Measurements from ENCODE around the gene REX1BD. TPM values are rescaled to one million over a fixed set of nuclear protein-coding genes. Genes with fewer than 3 reads are reported as not detected.
"Not testable (repeated sequence)": the region's sequence is repeated elsewhere in the genome, so short reads cannot be mapped to it uniquely, and the experiment has no call there.

Gene REX1BD
- total and polyA plus RNA-seq, 5 donors from 2014 or later, result 87.4 to 163 (median 144) TPM

GRCh38 chr19:18599485-18599884, 10.9 kb downstream of the REX1BD start:
- Mint-ChIP-seq H3K36me3 (peaks cover 3% of the 10 kb centered on the region), H3K27ac (no peak overlapping the region), H3K9me3 (peaks cover 0 to 2% (median 0%) of the 10 kb centered on the region in 7 donors), H3K4me3 (no peak overlapping the region), H3K27me3 (peaks cover 42% of the 10 kb centered on the region), H3K4me1 (peaks cover 0 to 25% (median 9%) of the 10 kb centered on the region in 4 donors)
- DNase-seq (no peak), ATAC-seq (ENCODE audit: low read depth in 2 of 2) (no peak)
- Histone ChIP-seq H3K27ac (ENCODE audit: insufficient read depth, low read length, poor library complexity, severe bottlenecking) (no peak overlapping the region), H3K9me3 (ENCODE audit: control insufficient read depth in 2 of 2, low read length in 2 of 2) (no peaks in the 10 kb centered on the region), H3K4me1 (ENCODE audit: control insufficient read depth, insufficient read depth, low read length, poor library complexity, severe bottlenecking) (peaks cover 10% of the 10 kb centered on the region), H3K27me3 (ENCODE audit: control insufficient read depth, insufficient read depth, low read length) (peaks cover 11% of the 10 kb centered on the region), H3K4me3 (ENCODE audit: low read depth, low read length) (no peak overlapping the region), H3K36me3 (ENCODE audit: control insufficient read depth, insufficient read depth, low read length) (no peaks in the 10 kb centered on the region)

- H3K4me1 ChIP-seq (ENCODE audit: control insufficient read depth, insufficient read depth, low read length, poor library complexity, severe bottlenecking); H3K27ac ChIP-seq (ENCODE audit: insufficient read depth, low read length, poor library complexity, severe bottlenecking); H3K4me3 Mint-ChIP-seq; ATAC-seq (ENCODE audit: low read depth in 2 of 2); H3K9me3 ChIP-seq (ENCODE audit: control insufficient read depth in 2 of 2, low read length in 2 of 2); DNase-seq; H3K4me3 ChIP-seq (ENCODE audit: low read depth, low read length); H3K36me3 Mint-ChIP-seq; H3K9me3 Mint-ChIP-seq; H3K36me3 ChIP-seq (ENCODE audit: control insufficient read depth, insufficient read depth, low read length); H3K27ac Mint-ChIP-seq: not testable (repeated sequence)
- H3K27me3 ChIP-seq (ENCODE audit: control insufficient read depth, insufficient read depth, low read length), result peaks cover 14% of the 10 kb centered on the region
- Mint-ChIP-seq H3K27me3 (peaks cover 49% of the 10 kb centered on the region), H3K4me1 (peaks cover 0 to 21% (median 10%) of the 10 kb centered on the region in 4 donors)
These were observed 12.2 kb downstream of the REX1BD start for GRCh38 chr19:18600692-18601397.

- no peak for DNase-seq
- no peak for ATAC-seq (ENCODE audit: low read depth in 2 of 2)
- H3K4me3 Mint-ChIP-seq, result no peak overlapping the region
- no peak overlapping the region for H3K4me3 ChIP-seq (ENCODE audit: low read depth, low read length)
- no peaks in the 10 kb centered on the region for H3K9me3 ChIP-seq (ENCODE audit: control insufficient read depth in 2 of 2, low read length in 2 of 2)
- H3K4me1 ChIP-seq (ENCODE audit: control insufficient read depth, insufficient read depth, low read length, poor library complexity, severe bottlenecking), result no peaks in the 10 kb centered on the region
- peaks cover 0 to 17% (median 7%) of the 10 kb centered on the region in 4 donors for H3K4me1 Mint-ChIP-seq
- H3K27ac Mint-ChIP-seq, result no peak overlapping the region
- peaks cover 43% of the 10 kb centered on the region for H3K27me3 Mint-ChIP-seq
- H3K27ac ChIP-seq (ENCODE audit: insufficient read depth, low read length, poor library complexity, severe bottlenecking), result no peak overlapping the region
- no peaks in the 10 kb centered on the region for H3K36me3 ChIP-seq (ENCODE audit: control insufficient read depth, insufficient read depth, low read length)
- peaks cover 0 to 2% (median 0%) of the 10 kb centered on the region in 7 donors for H3K9me3 Mint-ChIP-seq
- H3K27me3 ChIP-seq (ENCODE audit: control insufficient read depth, insufficient read depth, low read length), result peaks cover 14% of the 10 kb centered on the region
- H3K36me3 Mint-ChIP-seq, result peaks cover 3% of the 10 kb centered on the region
These were observed 13.3 kb downstream of the REX1BD start for GRCh38 chr19:18601875-18602274.

- Mint-ChIP-seq H3K27ac (no peak overlapping the region), H3K4me1 (peaks cover 0 to 17% (median 7%) of the 10 kb centered on the region in 4 donors), H3K27me3 (peaks cover 53% of the 10 kb centered on the region), H3K36me3 (peaks cover 3% of the 10 kb centered on the region), H3K4me3 (peak overlapping the region in 2 of 4 donors; percentile 31 to 54), H3K9me3 (peaks cover 0 to 2% (median 0%) of the 10 kb centered on the region in 7 donors)
- ATAC-seq (ENCODE audit: low read depth in 2 of 2), result peak in 1 of 2 donors; percentile 47
- Histone ChIP-seq H3K9me3 (ENCODE audit: control insufficient read depth in 2 of 2, low read length in 2 of 2) (no peaks in the 10 kb centered on the region), H3K4me3 (ENCODE audit: low read depth, low read length) (no peak overlapping the region), H3K36me3 (ENCODE audit: control insufficient read depth, insufficient read depth, low read length) (no peaks in the 10 kb centered on the region), H3K4me1 (ENCODE audit: control insufficient read depth, insufficient read depth, low read length, poor library complexity, severe bottlenecking) (peaks cover 6% of the 10 kb centered on the region), H3K27me3 (ENCODE audit: control insufficient read depth, insufficient read depth, low read length) (peaks cover 14% of the 10 kb centered on the region), H3K27ac (ENCODE audit: insufficient read depth, low read length, poor library complexity, severe bottlenecking) (no peak overlapping the region)
- no peak for DNase-seq
These were observed 14.8 kb downstream of the REX1BD start for GRCh38 chr19:18603255-18603957.

- DNase-seq (no peak), ATAC-seq (ENCODE audit: low read depth in 2 of 2) (no peak)
- Mint-ChIP-seq H3K27ac (no peak overlapping the region), H3K9me3 (peaks cover 0 to 2% (median 0%) of the 10 kb centered on the region in 7 donors), H3K4me3 (no peak overlapping the region), H3K36me3 (peaks cover 4% of the 10 kb centered on the region), H3K27me3 (peaks cover 59% of the 10 kb centered on the region), H3K4me1 (peaks cover 0 to 17% (median 7%) of the 10 kb centered on the region in 4 donors)
- Histone ChIP-seq H3K36me3 (ENCODE audit: control insufficient read depth, insufficient read depth, low read length) (no peaks in the 10 kb centered on the region), H3K4me1 (ENCODE audit: control insufficient read depth, insufficient read depth, low read length, poor library complexity, severe bottlenecking) (peaks cover 6% of the 10 kb centered on the region), H3K27ac (ENCODE audit: insufficient read depth, low read length, poor library complexity, severe bottlenecking) (no peak overlapping the region), H3K27me3 (ENCODE audit: control insufficient read depth, insufficient read depth, low read length) (peaks cover 19% of the 10 kb centered on the region), H3K9me3 (ENCODE audit: control insufficient read depth in 2 of 2, low read length in 2 of 2) (no peaks in the 10 kb centered on the region), H3K4me3 (ENCODE audit: low read depth, low read length) (no peak overlapping the region)
These were observed 15.6 kb downstream of the REX1BD start for GRCh38 chr19:18603958-18604819.

- peaks cover 0 to 2% (median 0%) of the 10 kb centered on the region in 7 donors for H3K9me3 Mint-ChIP-seq
- no peak overlapping the region for H3K4me3 Mint-ChIP-seq
- no peak overlapping the region for H3K27ac Mint-ChIP-seq
- Histone ChIP-seq H3K4me1 (ENCODE audit: control insufficient read depth, insufficient read depth, low read length, poor library complexity, severe bottlenecking) (peaks cover 6% of the 10 kb centered on the region), H3K27ac (ENCODE audit: insufficient read depth, low read length, poor library complexity, severe bottlenecking) (no peak overlapping the region), H3K27me3 (ENCODE audit: control insufficient read depth, insufficient read depth, low read length) (peaks cover 24% of the 10 kb centered on the region), H3K4me3 (ENCODE audit: low read depth, low read length) (no peak overlapping the region), H3K36me3 (ENCODE audit: control insufficient read depth, insufficient read depth, low read length) (no peaks in the 10 kb centered on the region), H3K9me3 (ENCODE audit: control insufficient read depth in 2 of 2, low read length in 2 of 2) (no peaks in the 10 kb centered on the region)
- H3K36me3 Mint-ChIP-seq, result peaks cover 6% of the 10 kb centered on the region
- H3K4me1 Mint-ChIP-seq, result peaks cover 0 to 17% (median 7%) of the 10 kb centered on the region in 4 donors
- H3K27me3 Mint-ChIP-seq, result peaks cover 60% of the 10 kb centered on the region
- no peak for DNase-seq
- no peak for ATAC-seq (ENCODE audit: low read depth in 2 of 2)
These were observed 16.2 kb downstream of the REX1BD start for GRCh38 chr19:18604820-18605159.

- ATAC-seq (ENCODE audit: low read depth in 2 of 2), result no peak
- no peak overlapping the region for H3K27ac ChIP-seq (ENCODE audit: insufficient read depth, low read length, poor library complexity, severe bottlenecking)
- no peak for DNase-seq
- H3K4me1 Mint-ChIP-seq, result peaks cover 0 to 17% (median 7%) of the 10 kb centered on the region in 4 donors
- no peaks in the 10 kb centered on the region for H3K36me3 ChIP-seq (ENCODE audit: control insufficient read depth, insufficient read depth, low read length)
- peaks cover 0 to 2% (median 0%) of the 10 kb centered on the region in 7 donors for H3K9me3 Mint-ChIP-seq
- peaks cover 6% of the 10 kb centered on the region for H3K4me1 ChIP-seq (ENCODE audit: control insufficient read depth, insufficient read depth, low read length, poor library complexity, severe bottlenecking)
- H3K4me3 ChIP-seq (ENCODE audit: low read depth, low read length), result no peak overlapping the region
- peaks cover 6% of the 10 kb centered on the region for H3K36me3 Mint-ChIP-seq
- peaks cover 60% of the 10 kb centered on the region for H3K27me3 Mint-ChIP-seq
- peak overlapping the region in 2 of 4 donors; percentile 52 to 55 for H3K4me3 Mint-ChIP-seq
- H3K9me3 ChIP-seq (ENCODE audit: control insufficient read depth in 2 of 2, low read length in 2 of 2), result no peaks in the 10 kb centered on the region
- H3K27me3 ChIP-seq (ENCODE audit: control insufficient read depth, insufficient read depth, low read length), result peaks cover 26% of the 10 kb centered on the region
- no peak overlapping the region for H3K27ac Mint-ChIP-seq
These were observed 16.6 kb downstream of the REX1BD start for GRCh38 chr19:18605196-18605545.
